ENCODE data around the gene SSC4D. TPM values are rescaled to one million over a fixed set of nuclear protein-coding genes. Genes with fewer than 3 reads are reported as not detected.

SSC4D gene
- total and polyA plus RNA-seq, 9 of the 15 experiments (the other 6 are each of a cell fraction or from before 2014, with no cell fraction given) = 0.06 to 1.1 (median 0.85) TPM; not detected in 1

DNA sequence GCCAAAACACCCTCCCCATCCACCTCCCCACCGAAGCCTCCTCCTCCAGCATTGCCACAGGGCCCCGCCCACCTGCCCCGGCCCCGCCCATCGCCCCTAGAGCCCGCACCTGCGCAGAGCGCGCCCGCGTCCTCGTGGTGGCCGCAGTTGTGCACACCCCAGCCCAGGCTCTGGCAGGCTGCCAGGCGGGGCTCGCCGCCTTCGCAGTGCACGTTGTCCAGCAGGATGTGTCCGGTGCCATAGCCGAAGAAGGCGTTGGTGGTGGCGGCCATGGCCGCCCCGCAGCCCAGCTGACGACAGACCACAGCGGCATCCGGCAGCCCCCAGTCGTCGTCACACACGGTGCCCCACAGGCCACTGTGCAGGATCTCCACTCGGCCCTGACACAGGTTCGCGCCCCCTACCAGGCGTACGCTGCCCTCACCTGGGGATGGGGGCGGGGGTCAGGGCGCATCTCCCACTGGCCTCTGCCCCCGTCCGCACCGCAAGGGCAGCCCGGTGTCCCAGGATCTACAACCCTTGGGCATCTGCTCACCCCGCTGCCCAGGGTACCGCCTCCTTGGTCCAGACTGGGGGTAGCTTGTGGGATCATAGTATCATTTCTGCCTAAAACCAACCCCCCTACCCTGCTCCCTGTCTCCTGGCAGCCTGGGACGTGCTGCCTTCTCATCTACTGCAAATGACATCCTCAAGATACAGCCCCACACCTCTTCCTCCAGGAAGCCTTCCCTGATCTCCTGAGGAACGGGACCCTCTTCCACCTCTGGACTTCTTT is 11.9 kb downstream of the SSC4D start (continued):
- TF ChIP-seq, protein P1, sequence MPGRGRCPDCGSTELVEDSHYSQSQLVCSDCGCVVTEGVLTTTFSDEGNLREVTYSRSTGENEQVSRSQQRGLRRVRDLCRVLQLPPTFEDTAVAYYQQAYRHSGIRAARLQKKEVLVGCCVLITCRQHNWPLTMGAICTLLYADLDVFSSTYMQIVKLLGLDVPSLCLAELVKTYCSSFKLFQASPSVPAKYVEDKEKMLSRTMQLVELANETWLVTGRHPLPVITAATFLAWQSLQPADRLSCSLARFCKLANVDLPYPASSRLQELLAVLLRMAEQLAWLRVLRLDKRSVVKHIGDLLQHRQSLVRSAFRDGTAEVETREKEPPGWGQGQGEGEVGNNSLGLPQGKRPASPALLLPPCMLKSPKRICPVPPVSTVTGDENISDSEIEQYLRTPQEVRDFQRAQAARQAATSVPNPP (IDR thresholded peaks at IDR 0.05; ENCODE audit: borderline replicate concordance, insufficient read depth, insufficient read length) = no peak
- TF ChIP-seq NRF1 (conservative IDR thresholded peaks at IDR 0.05 in 1 of 2, IDR thresholded peaks at IDR 0.05 in 1 of 2) (peak; percentile 97), NFYB (IDR thresholded peaks at IDR 0.05; ENCODE audit: extremely low read depth, insufficient read length) (no peak), ZFP30 (CRISPR knock-in tag; IDR thresholded peaks at IDR 0.05; ENCODE audit: borderline replicate concordance) (no peak), SMAD4 (CRISPR knock-in tag; conservative IDR thresholded peaks at IDR 0.05) (peak; percentile 81), NONO (IDR thresholded peaks at IDR 0.05; ENCODE audit: low read depth in 2 of 2, low read length in 1 of 2) (0 out of 4 replicates have a peak, but pooled peaks of 1 of the 2 experiments have one; percentile 39), XRCC4 (IDR thresholded peaks at IDR 0.05; ENCODE audit: extremely low read depth, insufficient read depth, insufficient read length) (no peak), ZNF224 (CRISPR knock-in tag; IDR thresholded peaks at IDR 0.05) (no peak), EP400 (IDR thresholded peaks at IDR 0.05) (peak; percentile 95), COPS2 (conservative IDR thresholded peaks at IDR 0.05) (no peak), ZNF197 (CRISPR knock-in tag; IDR thresholded peaks at IDR 0.05; ENCODE audit: low read depth) (no peak)
- TF ChIP-seq, protein P2, sequence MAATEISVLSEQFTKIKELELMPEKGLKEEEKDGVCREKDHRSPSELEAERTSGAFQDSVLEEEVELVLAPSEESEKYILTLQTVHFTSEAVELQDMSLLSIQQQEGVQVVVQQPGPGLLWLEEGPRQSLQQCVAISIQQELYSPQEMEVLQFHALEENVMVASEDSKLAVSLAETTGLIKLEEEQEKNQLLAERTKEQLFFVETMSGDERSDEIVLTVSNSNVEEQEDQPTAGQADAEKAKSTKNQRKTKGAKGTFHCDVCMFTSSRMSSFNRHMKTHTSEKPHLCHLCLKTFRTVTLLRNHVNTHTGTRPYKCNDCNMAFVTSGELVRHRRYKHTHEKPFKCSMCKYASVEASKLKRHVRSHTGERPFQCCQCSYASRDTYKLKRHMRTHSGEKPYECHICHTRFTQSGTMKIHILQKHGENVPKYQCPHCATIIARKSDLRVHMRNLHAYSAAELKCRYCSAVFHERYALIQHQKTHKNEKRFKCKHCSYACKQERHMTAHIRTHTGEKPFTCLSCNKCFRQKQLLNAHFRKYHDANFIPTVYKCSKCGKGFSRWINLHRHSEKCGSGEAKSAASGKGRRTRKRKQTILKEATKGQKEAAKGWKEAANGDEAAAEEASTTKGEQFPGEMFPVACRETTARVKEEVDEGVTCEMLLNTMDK (IDR thresholded peaks at IDR 0.05; ENCODE audit: borderline replicate concordance, insufficient read depth, low read depth, low read length, poor library complexity, severe bottlenecking) = no peak
- TF ChIP-seq, protein P3, sequence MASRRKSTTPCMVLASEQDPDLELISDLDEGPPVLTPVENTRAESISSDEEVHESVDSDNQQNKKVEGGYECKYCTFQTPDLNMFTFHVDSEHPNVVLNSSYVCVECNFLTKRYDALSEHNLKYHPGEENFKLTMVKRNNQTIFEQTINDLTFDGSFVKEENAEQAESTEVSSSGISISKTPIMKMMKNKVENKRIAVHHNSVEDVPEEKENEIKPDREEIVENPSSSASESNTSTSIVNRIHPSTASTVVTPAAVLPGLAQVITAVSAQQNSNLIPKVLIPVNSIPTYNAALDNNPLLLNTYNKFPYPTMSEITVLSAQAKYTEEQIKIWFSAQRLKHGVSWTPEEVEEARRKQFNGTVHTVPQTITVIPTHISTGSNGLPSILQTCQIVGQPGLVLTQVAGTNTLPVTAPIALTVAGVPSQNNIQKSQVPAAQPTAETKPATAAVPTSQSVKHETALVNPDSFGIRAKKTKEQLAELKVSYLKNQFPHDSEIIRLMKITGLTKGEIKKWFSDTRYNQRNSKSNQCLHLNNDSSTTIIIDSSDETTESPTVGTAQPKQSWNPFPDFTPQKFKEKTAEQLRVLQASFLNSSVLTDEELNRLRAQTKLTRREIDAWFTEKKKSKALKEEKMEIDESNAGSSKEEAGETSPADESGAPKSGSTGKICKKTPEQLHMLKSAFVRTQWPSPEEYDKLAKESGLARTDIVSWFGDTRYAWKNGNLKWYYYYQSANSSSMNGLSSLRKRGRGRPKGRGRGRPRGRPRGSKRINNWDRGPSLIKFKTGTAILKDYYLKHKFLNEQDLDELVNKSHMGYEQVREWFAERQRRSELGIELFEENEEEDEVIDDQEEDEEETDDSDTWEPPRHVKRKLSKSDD (conservative IDR thresholded peaks at IDR 0.05; ENCODE audit: low read length) = no peak
- TF ChIP-seq, protein P4, sequence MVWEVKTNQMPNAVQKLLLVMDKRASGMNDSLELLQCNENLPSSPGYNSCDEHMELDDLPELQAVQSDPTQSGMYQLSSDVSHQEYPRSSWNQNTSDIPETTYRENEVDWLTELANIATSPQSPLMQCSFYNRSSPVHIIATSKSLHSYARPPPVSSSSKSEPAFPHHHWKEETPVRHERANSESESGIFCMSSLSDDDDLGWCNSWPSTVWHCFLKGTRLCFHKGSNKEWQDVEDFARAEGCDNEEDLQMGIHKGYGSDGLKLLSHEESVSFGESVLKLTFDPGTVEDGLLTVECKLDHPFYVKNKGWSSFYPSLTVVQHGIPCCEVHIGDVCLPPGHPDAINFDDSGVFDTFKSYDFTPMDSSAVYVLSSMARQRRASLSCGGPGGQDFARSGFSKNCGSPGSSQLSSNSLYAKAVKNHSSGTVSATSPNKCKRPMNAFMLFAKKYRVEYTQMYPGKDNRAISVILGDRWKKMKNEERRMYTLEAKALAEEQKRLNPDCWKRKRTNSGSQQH (CRISPR knock-in tag; IDR thresholded peaks at IDR 0.05) = no peak
- TF ChIP-seq, protein P5, sequence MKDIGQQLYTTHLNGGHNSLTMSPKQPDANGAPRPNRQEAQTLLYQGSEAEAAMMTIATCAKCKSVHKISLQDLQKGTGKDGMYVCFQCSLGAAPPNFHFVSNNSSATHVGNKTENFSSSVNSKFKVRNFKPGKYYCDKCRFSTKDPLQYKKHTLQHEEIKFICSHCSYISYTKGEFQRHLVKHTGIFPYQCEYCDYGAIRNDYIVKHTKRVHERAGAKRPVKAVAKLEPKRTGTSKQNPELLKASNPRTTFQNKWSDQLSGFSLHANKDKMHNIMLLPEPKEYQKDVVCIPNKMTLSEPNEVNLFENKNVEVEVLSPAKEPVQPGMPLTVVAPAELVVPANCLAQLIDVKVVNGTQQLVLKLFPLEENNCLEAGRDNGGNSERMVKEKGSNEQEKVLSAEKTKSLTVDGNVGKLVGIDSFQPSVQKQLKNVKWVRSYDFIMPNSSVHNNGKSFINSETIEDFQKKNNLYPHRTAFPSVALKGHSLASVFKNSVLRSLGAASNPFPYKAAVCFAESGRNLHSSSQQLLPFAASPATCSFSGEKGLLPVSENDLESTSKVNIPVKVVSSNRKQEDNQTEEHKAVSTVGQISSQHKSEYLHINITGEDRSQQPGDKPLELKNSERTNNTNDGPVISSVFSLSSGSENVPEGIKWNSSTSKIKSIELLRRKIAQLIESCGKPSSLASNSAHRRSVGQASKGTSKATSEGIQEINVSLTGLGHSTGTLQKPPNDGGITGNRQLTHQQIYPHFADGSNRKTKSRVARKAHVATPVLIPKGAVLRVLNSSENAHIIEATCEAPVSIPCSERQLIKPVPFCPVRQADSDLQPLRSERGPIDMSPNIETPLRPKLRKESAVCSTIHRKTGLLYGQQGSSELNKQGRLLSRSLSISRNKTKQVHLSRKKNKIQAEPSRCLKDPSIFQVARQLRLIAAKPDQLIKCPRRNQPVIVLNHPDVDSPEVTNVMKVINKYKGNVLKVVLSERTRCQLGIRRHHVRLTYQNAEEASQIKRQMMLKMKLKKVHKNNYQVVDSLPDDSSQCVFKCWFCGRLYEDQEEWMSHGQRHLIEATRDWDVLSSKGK (CRISPR knock-in tag; IDR thresholded peaks at IDR 0.05) = no peak

All from K562 (cell line).